Psoas muscle (tissue), 8 donors: ENCODE data around the gene HSPE1. TPM values are rescaled to one million over a fixed set of nuclear protein-coding genes. Genes with fewer than 3 reads are reported as not detected.

Source experiments
- ATAC-seq, 4 donors: fragments of 200-7000 bp; cut with Tn5 transposase; one replicate each; pipeline ENCODE4 v1.9.1; 2020; ENCODE audit warnings: moderate library complexity in 3 of 4, mild to moderate bottlenecking in 2 of 4
- DNase-seq, 2 donors: peaks; one replicate each; pipeline ENCODE4 v3.0.0-alpha.2; 2020
- H3K27ac ChIP-seq: fragments of 200-600 bp; one replicate; pipeline ENCODE4 v1.8.0; 2022
- H3K27me3 ChIP-seq, 3 donors: fragments of 200-600 bp in 1 of 3; one replicate each; pipeline versions ENCODE4 v1.6.1 to v1.8.0; 2013 to 2022; ENCODE audit warnings: low read length in 2 of 3, mild to moderate bottlenecking in 2 of 3, moderate library complexity in 1 of 3; ENCODE audit not compliant: insufficient read depth in 3 of 3
- H3K36me3 ChIP-seq, 2 donors: fragments of 200-600 bp in 1 of 2; one replicate each; pipeline versions ENCODE4 v1.6.1 to v1.8.0; 2013 to 2022; ENCODE audit warnings: low read depth in 1 of 2, mild to moderate bottlenecking in 1 of 2, moderate library complexity in 1 of 2; ENCODE audit not compliant: insufficient read depth in 1 of 2
- H3K4me1 ChIP-seq: fragments of 200-600 bp; one replicate; pipeline ENCODE4 v1.8.0; 2022
- H3K4me3 ChIP-seq: fragments of 200-600 bp; one replicate; pipeline ENCODE4 v1.8.0; 2022; ENCODE audit warnings: mild to moderate bottlenecking
- H3K9me3 ChIP-seq: fragments of 200-600 bp; one replicate; pipeline ENCODE4 v1.8.0; 2022
- CTCF ChIP-seq: fragments of 200-600 bp; IDR thresholded peaks from one replicate; pipeline ENCODE4 v1.8.0; 2022; ENCODE audit warnings: antibody characterized with exemption
- WGBS, 3 donors: extraction: QIAGEN DNeasy Blood & Tissue Kit; methylation state at CpG; one replicate each; pipeline versions ENCODE4 v1.1.6 to v1.1.7; 2013; 5-methylcytosine and 5-hydroxymethylcytosine counted together
- intact Hi-C, 2 donors: fragments of 100-400 bp; cut with DNase I; formaldehyde crosslinking; loops; one replicate each; pipeline versions ENCODE4 v1.11.0 to v1.14.2; 2022
- polyA plus RNA-seq, 3 donors: library from polyadenylated mRNA; stranded (reverse); fragments of 200-250 nt; gene quantifications; one replicate each; pipeline ENCODE4 v1.2.3, GENCODE V29; 2013
- total RNA-seq, 4 donors: library from RNA; stranded (reverse); fragmentation: NEBNext Ultra II Directional in 2 of 4; extraction: Animal tissue kit (Norgen Biotek cat#: 25700) in 2 of 4; gene quantifications; one replicate each; pipeline versions ENCODE4 v1.2.1 to v1.2.4, GENCODE V29; 2021 to 2023
- donor health status: healthy with polysubstance abuse.
- donor health status: DM: no; HTN: no; CAD: no; lungs with moderate emphysema.
- donor health status: Bipolar disorder and iron deficiency.
- donor health status: healthy.
- donor health status: DM: yes; HTN: yes; CAD: no.
- donor health status: DM: no; HTN: no; CAD: no.
- donor health status: DM: no; HTN: no; CAD: no.
- donor health status: DM: yes; HTN: yes; CAD: no.

HSPE1 gene
- total and polyA plus RNA-seq, 7 donors: 87.4 to 304 (median 120) TPM

- no peaks in the 10 kb centered on the region for H3K27me3 ChIP-seq
These were observed 39.5 kb upstream of the HSPE1 start for GRCh38 chr2:197460649-197461048.

GRCh38 chr2:197461057-197461456, 39.1 kb upstream of the HSPE1 start:
- Histone ChIP-seq H3K36me3 (peaks cover 3 to 53% of the 10 kb centered on the region in 2 donors), H3K27me3 (no peaks in the 10 kb centered on the region), H3K9me3 (no peaks in the 10 kb centered on the region), H3K4me3 (no peak overlapping the region), H3K27ac (no peak overlapping the region), H3K4me1 (peaks cover 16% of the 10 kb centered on the region)
- intact Hi-C loops: no loop called here
- no peak for TF ChIP-seq CTCF
- 76 to 84% (median 79%) methylated on average over 2 of the region's 2 CpGs for WGBS, 3 donors
- ATAC-seq (peak in 1 of 4 donors; percentile 37), DNase-seq (no peak)

More at GRCh38 chr2:197460649-197461048, 39.5 kb upstream of the HSPE1 start:
- ATAC-seq (no peak), DNase-seq (no peak)
- intact Hi-C loops: no loop called here
- TF ChIP-seq CTCF: no peak
- Histone ChIP-seq H3K27ac (no peak overlapping the region), H3K9me3 (no peaks in the 10 kb centered on the region), H3K4me1 (peaks cover 16% of the 10 kb centered on the region), H3K36me3 (peaks cover 3 to 49% of the 10 kb centered on the region in 2 donors), H3K4me3 (no peak overlapping the region)
- WGBS, 3 donors: 88 to 92% (median 90%) methylated on average over 4 of the region's 4 CpGs

- intact Hi-C loops: no loop called here
- H3K27me3 ChIP-seq: no peaks in the 10 kb centered on the region
- H3K9me3 ChIP-seq: no peaks in the 10 kb centered on the region
- peaks cover 5% of the 10 kb centered on the region for H3K4me1 ChIP-seq
- H3K36me3 ChIP-seq: peaks cover 3 to 83% of the 10 kb centered on the region in 2 donors
- TF ChIP-seq CTCF: no peak
- H3K27ac ChIP-seq: no peak overlapping the region
- ATAC-seq (no peak), DNase-seq (no peak)
- 70 to 76% (median 71%) methylated on average over 1 of the region's 1 CpG for WGBS, 3 donors
- H3K4me3 ChIP-seq: no peak overlapping the region
These were observed 36.0 kb upstream of the HSPE1 start for GRCh38 chr2:197464175-197464574.

- H3K4me3 ChIP-seq: no peak overlapping the region
- intact Hi-C loops: loop anchor here in 1 of 2 donors (5.0 kb wide), 1 partner anchor 45 kb away; no protein-coding TSS in a partner anchor
- no peak for DNase-seq
These were observed 28.0 kb upstream of the HSPE1 start for GRCh38 chr2:197472166-197472565.

More at GRCh38 chr2:197472166-197472565, 28.0 kb upstream of the HSPE1 start:
- Histone ChIP-seq H3K4me1 (no peaks in the 10 kb centered on the region), H3K9me3 (no peaks in the 10 kb centered on the region), H3K36me3 (peaks cover 0 to 97% of the 10 kb centered on the region in 2 donors), H3K27me3 (no peaks in the 10 kb centered on the region), H3K27ac (no peak overlapping the region)
- WGBS, 3 donors: 92 to 97% (median 96%) methylated on average over 5 of the region's 5 CpGs
- TF ChIP-seq CTCF: no peak
- ATAC-seq: no peak
